SK-N-MC (cell line): ENCODE measurements around the gene LRRC23.

Experiments
- DNase-seq: peaks from one replicate; pipeline ENCODE4 v3.0.0-alpha.2; 2011; ENCODE audit warnings: low read depth, low spot score
- H3K27ac ChIP-seq: fragments of 200-600 bp; sonication (generic); 2 replicates; pipeline ENCODE4 v1.5.1; 2016; ENCODE audit warnings: mixed run types
- H3K36me3 ChIP-seq: fragments of 200-600 bp; sonication (generic); 2 replicates; pipeline ENCODE4 v1.6.1; 2017; ENCODE audit warnings: antibody characterized with exemption, low read length, mixed read lengths; ENCODE audit not compliant: insufficient read depth
- H3K4me3 ChIP-seq: fragments of 200-600 bp; sonication (generic); 2 replicates; pipeline ENCODE4 v1.5.1; 2016
- H3K9ac ChIP-seq: fragments of 200-600 bp; sonication (generic); 2 replicates; pipeline ENCODE4 v1.8.0; 2017; ENCODE audit warnings: mixed run types, mixed read lengths; ENCODE audit not compliant: insufficient read length
- H3K9me3 ChIP-seq: fragments of 200-600 bp; sonication (generic); 2 replicates; pipeline ENCODE4 v1.6.1; 2017; ENCODE audit warnings: low read depth, mild to moderate bottlenecking, antibody characterized with exemption, low read length, moderate library complexity, mixed read lengths
- EZH2 ChIP-seq: fragments of 200-600 bp; sonication (generic); IDR thresholded peaks from one replicate; pipeline ENCODE4 v1.6.1; 2017; ENCODE audit warnings: antibody characterized with exemption
- FOXP2 ChIP-seq: optimal IDR thresholded peaks from 2 replicates; pipeline ENCODE3; 2011; ENCODE audit warnings: mild to moderate bottlenecking, moderate library complexity; ENCODE audit not compliant: insufficient read depth; ENCODE audit errors: extremely low read length, control extremely low read depth
- POLR2AphosphoS5 ChIP-seq: IDR thresholded peaks from 2 replicates; pipeline ENCODE4 v1.6.1; 2012; ENCODE audit warnings: mild to moderate bottlenecking, low read depth, low read length, borderline replicate concordance

LRRC23 gene

DNA sequence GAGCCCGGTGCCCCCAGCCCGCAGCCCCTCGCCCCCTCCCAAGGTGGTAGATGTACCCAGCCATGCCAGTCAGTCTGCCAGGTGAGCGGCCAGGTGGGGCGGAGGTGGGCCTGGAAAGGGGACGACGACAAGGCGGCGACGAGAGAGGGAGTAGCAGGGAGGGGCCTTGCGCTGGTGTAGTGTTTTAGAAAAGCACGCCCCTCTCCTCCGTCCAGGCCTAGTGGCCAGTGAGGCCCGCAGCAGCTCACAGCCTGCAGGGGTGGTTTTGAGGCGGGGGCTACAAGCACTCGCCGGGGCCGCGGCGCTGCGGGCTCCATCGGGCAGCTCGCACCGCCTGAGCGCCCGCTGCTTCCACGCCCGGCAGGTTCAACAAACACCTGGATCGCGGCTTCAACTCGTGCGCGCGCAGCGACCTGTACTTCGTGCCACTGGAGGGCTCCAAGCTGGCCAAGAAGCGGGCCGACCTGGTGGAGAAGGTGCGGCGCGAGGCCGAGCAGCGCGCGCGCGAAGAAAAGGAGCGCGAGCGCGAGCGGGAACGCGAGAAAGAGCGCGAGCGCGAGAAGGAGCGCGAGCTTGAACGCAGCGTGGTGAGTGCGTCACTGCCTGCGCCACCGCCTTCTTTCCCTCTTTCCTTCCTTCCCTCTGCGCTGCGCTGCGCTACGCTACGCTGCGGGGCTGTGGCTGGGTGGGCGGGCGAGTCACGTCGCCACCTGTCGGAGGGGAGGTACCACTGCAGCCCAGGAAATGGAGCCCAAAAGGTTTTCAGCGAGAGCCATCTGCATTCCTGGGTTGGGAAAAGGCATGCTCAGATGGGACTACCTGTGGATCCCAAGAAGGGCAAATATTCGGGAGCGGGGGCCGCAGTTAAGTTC, 33.1 kb downstream of the LRRC23 start:
- DNase-seq = peak; percentile 78
- H3K36me3 ChIP-seq = peaks cover 51% of the 10 kb centered on the region
- peak overlapping the region; percentile 92 for H3K27ac ChIP-seq
- H3K4me3 ChIP-seq = peak overlapping the region; percentile 85
- TF ChIP-seq POLR2AphosphoS5 (peak; percentile 94), FOXP2 (no peak)
- H3K9ac ChIP-seq = peak overlapping the region; percentile 94
- H3K9me3 ChIP-seq = no peaks in the 10 kb centered on the region

- Histone ChIP-seq H3K27ac (peak overlapping the region; percentile 91), H3K9ac (peak overlapping the region; percentile 87), H3K36me3 (peaks cover 45% of the 10 kb centered on the region), H3K4me3 (peak overlapping the region; percentile 85), H3K9me3 (no peaks in the 10 kb centered on the region)
- TF ChIP-seq FOXP2 (no peak), EZH2 (no peak), POLR2AphosphoS5 (no peak; the same call in 1 of the 2 replicates)
- DNase-seq = no peak
Observed at GRCh38 chr12:6938353-6939190, 34.0 kb downstream of the LRRC23 start.

DNA sequence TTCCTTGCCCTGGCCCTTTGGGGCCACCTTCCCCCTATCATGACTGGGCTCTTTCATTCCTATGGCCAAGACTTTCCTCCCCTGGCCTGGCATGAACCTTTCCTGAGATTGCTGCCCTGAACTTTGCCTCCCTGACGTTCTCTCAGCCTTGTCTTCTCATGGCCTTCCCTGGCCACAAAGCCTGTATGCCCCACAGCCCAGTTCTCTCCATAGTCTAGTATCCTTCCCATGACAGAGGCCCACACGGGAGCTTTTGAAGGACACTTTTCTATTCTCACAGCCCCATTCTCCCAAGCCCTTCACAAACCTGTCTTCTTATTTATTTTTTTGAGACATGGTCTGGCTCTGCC, 34.5 kb downstream of the LRRC23 start:
- no peak for TF ChIP-seq POLR2AphosphoS5
- no peak for TF ChIP-seq FOXP2
- TF ChIP-seq EZH2 = no peak
- no peak overlapping the region for H3K4me3 ChIP-seq
- no peak overlapping the region for H3K27ac ChIP-seq
- H3K9ac ChIP-seq = no peak overlapping the region
- peaks cover 39% of the 10 kb centered on the region for H3K36me3 ChIP-seq
- no peaks in the 10 kb centered on the region for H3K9me3 ChIP-seq
- DNase-seq = no peak

- Histone ChIP-seq H3K9me3 (no peaks in the 10 kb centered on the region), H3K9ac (no peak overlapping the region), H3K36me3 (peaks cover 25% of the 10 kb centered on the region; the same call in 1 of the 2 replicates), H3K4me3 (no peak overlapping the region), H3K27ac (no peak overlapping the region)
- DNase-seq = no peak
- TF ChIP-seq EZH2 (no peak), POLR2AphosphoS5 (no peak), FOXP2 (no peak)
Observed at GRCh38 chr12:6941267-6941666, 36.6 kb downstream of the LRRC23 start.

DNA sequence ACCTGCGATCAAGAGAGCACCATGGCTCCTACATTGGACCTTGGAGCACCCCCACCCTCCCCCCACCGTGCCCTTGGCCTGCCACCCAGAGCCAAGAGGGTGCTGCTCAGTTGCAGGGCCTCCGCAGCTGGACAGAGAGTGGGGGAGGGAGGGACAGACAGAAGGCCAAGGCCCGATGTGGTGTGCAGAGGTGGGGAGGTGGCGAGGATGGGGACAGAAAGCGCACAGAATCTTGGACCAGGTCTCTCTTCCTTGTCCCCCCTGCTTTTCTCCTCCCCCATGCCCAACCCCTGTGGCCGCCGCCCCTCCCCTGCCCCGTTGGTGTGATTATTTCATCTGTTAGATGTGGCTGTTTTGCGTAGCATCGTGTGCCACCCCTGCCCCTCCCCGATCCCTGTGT, 37.2 kb downstream of the LRRC23 start:
- TF ChIP-seq POLR2AphosphoS5 = no peak
- no peak for TF ChIP-seq FOXP2
- no peak for TF ChIP-seq EZH2

GRCh38 chr12:6942331-6942665, 37.7 kb downstream of the LRRC23 start:
- no peak for DNase-seq
- no peak overlapping the region for H3K4me3 ChIP-seq
- no peak for TF ChIP-seq FOXP2
- no peak for TF ChIP-seq EZH2
- no peak for TF ChIP-seq POLR2AphosphoS5
- H3K9ac ChIP-seq = no peak overlapping the region
- peaks cover 17% of the 10 kb centered on the region; the same call in 1 of the 2 replicates for H3K36me3 ChIP-seq
- H3K27ac ChIP-seq = peak overlapping the region; percentile 99
- H3K9me3 ChIP-seq = no peaks in the 10 kb centered on the region

More for the DNA sequence above, 37.2 kb downstream of the LRRC23 start:
- no peaks in the 10 kb centered on the region for H3K9me3 ChIP-seq
- H3K9ac ChIP-seq = no peak overlapping the region
- H3K4me3 ChIP-seq = no peak overlapping the region
- DNase-seq = no peak
- no peak overlapping the region for H3K27ac ChIP-seq
- peaks cover 21% of the 10 kb centered on the region; the same call in 1 of the 2 replicates for H3K36me3 ChIP-seq

GRCh38 chr12:6943389-6943721, 38.7 kb downstream of the LRRC23 start:
- peak overlapping the region; percentile 78 for H3K9ac ChIP-seq
- peak overlapping the region; percentile 99 for H3K27ac ChIP-seq
- H3K4me3 ChIP-seq = peak overlapping the region; percentile 97
- no peaks in the 10 kb centered on the region for H3K9me3 ChIP-seq
- peak; percentile 95 for DNase-seq
- H3K36me3 ChIP-seq = peaks cover 17% of the 10 kb centered on the region; the same call in 1 of the 2 replicates
- no peak for TF ChIP-seq POLR2AphosphoS5
- no peak for TF ChIP-seq FOXP2
- no peak for TF ChIP-seq EZH2

GRCh38 chr12:6943722-6944380, 39.2 kb downstream of the LRRC23 start, which contains the start of the genes C12orf57 and RNU7-1:
Gene C12orf57 (plus strand): TSS chr12:6944022. CDS start chr12:6944122, 100 bp downstream.
Gene RNU7-1 (plus strand): TSS chr12:6943816.
- TF ChIP-seq POLR2AphosphoS5 (peak; percentile 100), EZH2 (no peak), FOXP2 (no peak)
- Histone ChIP-seq H3K36me3 (peaks cover 16% of the 10 kb centered on the region; the same call in 1 of the 2 replicates), H3K9ac (peak within 1 kb of the TSS; percentile 83), H3K4me3 (peak within 1 kb of the TSS; percentile 97), H3K27ac (peak within 1 kb of the TSS; percentile 99), H3K9me3 (no peaks in the 10 kb centered on the region)
- peak; percentile 97 for DNase-seq
